HepG2 (cell line): ENCODE measurements around the gene FNBP1L. TPM values are rescaled to one million over a fixed set of nuclear protein-coding genes. Genes with fewer than 3 reads are reported as not detected.

ENCODE experiments used
- ATAC-seq: fragments of 200-7000 bp; cut with Tn5 transposase; 3 replicates; pipeline ENCODE4 v1.9.1; 2020; ENCODE audit warnings: mild to moderate bottlenecking, moderate library complexity
- BruUV-seq: library from RNA; stranded (reverse); fragments of 400-500 nt; replicated peaks from 2 replicates; lab custom pipeline; 2021; lab: Mats Ljungman, UMichigan
- CTCF ChIA-PET: fragments of 300-600 bp; formaldehyde crosslinking; extraction: SDS; loops from one replicate; lab custom pipeline; 2021; ENCODE audit warnings: low total read pairs, inconsistent platforms, low intra/inter-chr PET ratio; lab: Yijun Ruan, JAX
- POLR2A ChIA-PET: fragments of 350-600 bp; sonication (Branson Sonifier 250); formaldehyde crosslinking; loops from one replicate; lab custom pipeline; 2020; ENCODE audit warnings: antibody characterized with exemption, inconsistent platforms; lab: Yijun Ruan, JAX
- DNase-seq: peaks from one replicate; pipeline ENCODE4 v3.0.0-alpha.2; 2015; ENCODE audit warnings: low spot score
- FAIRE-seq: peaks from 3 replicates; lab custom pipeline; 2011; peaks lifted over from hg19 to GRCh38; lab: Jason Lieb, UNC
- H2AFZ ChIP-seq: one replicate; pipeline ENCODE4 v1.6.1; 2011; ENCODE audit warnings: low read length, inconsistent platforms
- H3K27ac ChIP-seq: fragments of 300-600 bp; 3 replicates; pipeline ENCODE4 v1.8.0; 2011; ENCODE audit warnings: mixed run types, mild to moderate bottlenecking, mixed read lengths, low read length, inconsistent platforms; ENCODE audit not compliant: insufficient read depth; ENCODE audit errors: extremely low read length
- H3K27me3 ChIP-seq, 2 experiments: fragments of 200-600 bp in 1 of 2; 2 replicates in 1 of 2; 3 replicates in 1 of 2; pipeline versions ENCODE4 v1.6.0 to v1.8.0; 2011; ENCODE audit warnings: low read length in 2 of 2, mild to moderate bottlenecking in 2 of 2, moderate library complexity in 2 of 2, inconsistent platforms in 1 of 2; ENCODE audit not compliant: insufficient read depth in 2 of 2, control insufficient read depth in 1 of 2
- H3K36me3 ChIP-seq, 2 experiments: fragments of 200-600 bp in 1 of 2; replicated peaks in 1 of 2; 2 replicates in 1 of 2; 3 replicates in 1 of 2; pipeline versions ENCODE4 v1.5.1 to v1.8.0; 2011; ENCODE audit warnings: low read length in 2 of 2, inconsistent platforms in 1 of 2; ENCODE audit not compliant: insufficient read depth in 2 of 2, control insufficient read depth in 1 of 2
- H3K4me1 ChIP-seq: 2 replicates; pipeline ENCODE4 v1.5.1; 2012; ENCODE audit warnings: low read length, inconsistent platforms; ENCODE audit not compliant: insufficient read depth
- H3K4me2 ChIP-seq: 2 replicates; pipeline ENCODE4 v1.6.0; 2011; ENCODE audit warnings: low read depth, low read length, inconsistent platforms
- H3K4me3 ChIP-seq, 3 experiments: fragments of 200-600 bp in 1 of 3; sonication (generic), shearing (Covaris generic) in 1 of 3; replicated peaks in 1 of 3; 2 replicates each; pipeline ENCODE4 v1.5.1; 2011 to 2016; ENCODE audit warnings: low read length in 3 of 3, inconsistent platforms in 2 of 3, low read depth in 2 of 3, mild to moderate bottlenecking in 2 of 3, control low read depth in 1 of 3, mixed read lengths in 1 of 3; ENCODE audit not compliant: insufficient read depth in 1 of 3
- H3K79me2 ChIP-seq: one replicate; pipeline ENCODE4 v1.6.1; 2011; ENCODE audit warnings: low read length, inconsistent platforms; ENCODE audit not compliant: insufficient read depth
- H3K9ac ChIP-seq: 2 replicates; pipeline ENCODE4 v1.6.0; 2011; ENCODE audit warnings: mild to moderate bottlenecking, low read depth, low read length, inconsistent platforms; ENCODE audit not compliant: insufficient read depth
- H3K9me3 ChIP-seq: 2 replicates; pipeline ENCODE4 v1.5.1; 2012; ENCODE audit warnings: mild to moderate bottlenecking, low read length
- H4K20me1 ChIP-seq: 2 replicates; pipeline ENCODE4 v1.6.0; 2011; ENCODE audit warnings: inconsistent platforms, mild to moderate bottlenecking, low read length, moderate library complexity; ENCODE audit not compliant: insufficient read depth
- KLF12 ChIP-seq: sonication (generic); formaldehyde crosslinking; IDR thresholded peaks from 2 replicates; pipeline ENCODE4 v1.4.0; 2020; ENCODE audit warnings: missing genetic modification reagents, borderline replicate concordance
- NFE2L1 ChIP-seq: sonication (generic); formaldehyde crosslinking; IDR thresholded peaks from 2 replicates; pipeline ENCODE4 v1.4.0; 2020; ENCODE audit warnings: missing genetic modification reagents, mild to moderate bottlenecking, borderline replicate concordance
- NFYB ChIP-seq: sonication (generic); formaldehyde crosslinking; IDR thresholded peaks from 2 replicates; pipeline ENCODE4 v1.4.0; 2020; ENCODE audit warnings: missing genetic modification reagents
- STAG1 ChIP-seq: sonication (generic); formaldehyde crosslinking; IDR thresholded peaks from 2 replicates; pipeline ENCODE4 v1.4.0; 2020; ENCODE audit warnings: missing genetic modification reagents
- XRCC5 ChIP-seq: fragments of 200-400 bp; formaldehyde crosslinking; optimal IDR thresholded peaks from 2 replicates; pipeline ENCODE3; 2017; ENCODE audit warnings: mild to moderate bottlenecking, low read length
- ZNF451 ChIP-seq: sonication (generic); formaldehyde crosslinking; IDR thresholded peaks from 2 replicates; pipeline ENCODE4 v1.5.0; 2020; ENCODE audit warnings: mild to moderate bottlenecking, missing genetic modification reagents
- ZNF720 ChIP-seq: sonication (generic); formaldehyde crosslinking; IDR thresholded peaks from 2 replicates; pipeline ENCODE4 v1.4.0; 2020; ENCODE audit warnings: missing genetic modification reagents
- WGBS: methylation state at CpG from one replicate; pipeline ENCODE4 v1.1.6; 2017; ENCODE audit warnings: low lambda C conversion rate; 5-methylcytosine and 5-hydroxymethylcytosine counted together
- in situ Hi-C: cut with HindIII; loops from 2 replicates; pipeline ENCODE4 v1.10.0; 2017; ENCODE audit warnings: low pct_unique_long_range_greater_than_20kb; ENCODE audit not compliant: extremely low pct_ligation_motif_present
- intact Hi-C: fragments of 100-400 bp; cut with micrococcal nuclease; formaldehyde crosslinking; loops from one replicate; pipeline ENCODE4 v1.10.0; 2022; ENCODE audit not compliant: unreplicated experiment
- polyA plus RNA-seq, 8 experiments: library from polyadenylated mRNA; depleted of rRNA in 3 of 8; stranded (reverse) in 7 of 8; unstranded in 1 of 8; fragments of >200 nt; fragmentation: Illumina TruSeq in 4 of 8; extraction: Trizol in 4 of 8; gene quantifications; 2 replicates each; pipeline versions ENCODE4 v1.2.1 to v1.2.3, GENCODE V29; 2011 to 2016; ENCODE audit warnings: low read depth in 4 of 8, missing spikeins in 1 of 8, mixed read lengths in 1 of 8; ENCODE audit not compliant: insufficient read depth in 1 of 8
- total RNA-seq, 5 experiments: library from RNA; depleted of rRNA; stranded (reverse); fragments of >200 nt; fragmentation: Illumina TruSeq; extraction: Trizol; gene quantifications; 2 replicates each; pipeline ENCODE4 v1.2.3, GENCODE V29; 2016; ENCODE audit warnings: low read depth in 1 of 5
- TF ChIP-seq, protein P1 (sequence below): sonication (generic); formaldehyde crosslinking; IDR thresholded peaks from 2 replicates; pipeline ENCODE4 v1.4.0; 2020; ENCODE audit warnings: mild to moderate bottlenecking, missing genetic modification reagents
- TF ChIP-seq, protein P2 (sequence below): sonication (generic); formaldehyde crosslinking; conservative IDR thresholded peaks from 2 replicates; pipeline ENCODE4 v1.4.0; 2020; ENCODE audit warnings: missing genetic modification reagents
- TF ChIP-seq, protein P3 (sequence below): sonication (generic); formaldehyde crosslinking; IDR thresholded peaks from 2 replicates; pipeline ENCODE4 v1.5.0; 2020; ENCODE audit warnings: mild to moderate bottlenecking, missing genetic modification reagents, borderline replicate concordance

FNBP1L gene
- total and polyA plus RNA-seq, 2 of the 13 experiments (the other 11 are each of a cell fraction or from before 2014, with no cell fraction given): 24.1 to 27.1 TPM

DNA sequence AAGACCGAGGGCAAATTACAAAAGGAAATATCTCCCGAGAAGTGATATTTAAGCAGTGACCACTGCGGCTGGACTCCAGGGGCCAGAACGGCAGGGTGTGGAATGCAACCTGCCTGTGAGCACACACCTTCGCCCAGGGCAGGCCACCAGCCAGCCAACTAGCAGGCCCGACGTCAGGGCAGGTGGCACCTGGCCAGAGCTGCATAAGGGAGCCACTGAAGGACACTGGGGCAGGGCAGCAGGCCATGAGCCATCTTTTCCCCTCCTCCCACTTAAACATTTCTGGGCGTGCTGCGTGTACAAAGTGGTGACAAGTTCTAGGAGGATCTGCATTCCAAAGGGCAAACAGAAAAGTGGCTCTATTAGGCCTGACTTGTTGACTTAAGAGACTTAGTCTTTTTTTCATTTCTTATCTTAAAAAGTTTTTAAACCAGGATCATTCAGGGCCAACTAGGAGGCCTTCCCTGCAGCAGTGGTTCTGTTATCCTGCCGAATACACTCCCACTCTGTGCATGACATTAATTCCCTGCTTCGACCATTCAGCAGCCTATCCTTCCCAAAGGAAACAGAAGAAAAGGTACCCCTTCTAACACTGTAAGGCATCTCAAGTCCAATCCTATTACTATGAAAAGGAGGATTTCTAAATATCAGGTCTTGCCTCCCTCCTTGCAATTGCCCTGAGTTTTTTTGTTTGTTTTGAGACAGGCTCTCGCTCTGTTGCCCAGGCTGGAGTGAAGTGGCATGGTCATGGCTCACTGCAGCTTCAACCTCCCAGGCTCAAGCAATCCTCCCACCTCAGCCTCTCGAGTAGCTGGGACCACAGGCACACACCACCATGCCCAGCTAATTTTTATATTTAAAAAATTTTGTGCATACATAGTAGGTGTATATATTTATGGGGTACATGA lies 137.4 kb downstream of the FNBP1L start (continued):
- TF ChIP-seq XRCC5: peak; percentile 20

DNA sequence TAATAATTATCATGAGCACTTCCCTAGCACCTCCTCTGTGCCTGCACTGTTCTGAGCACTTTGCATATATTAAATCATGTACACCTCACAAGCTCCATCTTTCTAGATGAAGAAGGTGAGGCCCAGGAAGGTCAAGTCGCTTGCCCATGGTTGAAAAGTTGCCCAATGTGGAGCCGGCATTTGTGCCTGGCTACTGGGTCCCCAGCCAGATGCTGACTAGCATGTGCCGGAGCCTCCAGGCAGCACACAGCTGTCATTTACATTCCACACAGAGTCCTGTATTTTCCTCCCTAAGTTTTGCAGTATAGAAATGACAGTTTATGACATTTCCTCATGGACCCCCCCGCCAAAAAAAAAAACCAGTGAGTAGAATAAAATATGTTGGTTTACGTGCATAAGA lies 139.4 kb downstream of the FNBP1L start:
- no peak for ATAC-seq
- H3K4me2 ChIP-seq: no peak overlapping the region
- WGBS: 99% methylated on average over 5 of the region's 5 CpGs
- no peak overlapping the region for H3K27ac ChIP-seq
- H3K9me3 ChIP-seq: no peaks in the 10 kb centered on the region
- no peak overlapping the region for H3K9ac ChIP-seq
- no peak overlapping the region for H2AFZ ChIP-seq
- peaks cover 3% of the 10 kb centered on the region for H3K79me2 ChIP-seq
- no peaks in the 10 kb centered on the region; a peak in 1 of 5 replicates for H3K27me3 ChIP-seq
- ChIA-PET POLR2A (no interaction called here), CTCF (no interaction called here)
- intact Hi-C loops (no loop called here), in situ Hi-C loops (no loop called here)
- peaks cover 51% of the 10 kb centered on the region for H3K4me1 ChIP-seq
- H4K20me1 ChIP-seq: no peaks in the 10 kb centered on the region
- peaks cover 3 to 37% of the 10 kb centered on the region in 2 experiments; a peak in 3 of 5 replicates for H3K36me3 ChIP-seq
- no peak for DNase-seq
- FAIRE-seq: no peak
- H3K4me3 ChIP-seq: no peak overlapping the region
- BruUV-seq: no TSS peak
- TF ChIP-seq, protein P1, sequence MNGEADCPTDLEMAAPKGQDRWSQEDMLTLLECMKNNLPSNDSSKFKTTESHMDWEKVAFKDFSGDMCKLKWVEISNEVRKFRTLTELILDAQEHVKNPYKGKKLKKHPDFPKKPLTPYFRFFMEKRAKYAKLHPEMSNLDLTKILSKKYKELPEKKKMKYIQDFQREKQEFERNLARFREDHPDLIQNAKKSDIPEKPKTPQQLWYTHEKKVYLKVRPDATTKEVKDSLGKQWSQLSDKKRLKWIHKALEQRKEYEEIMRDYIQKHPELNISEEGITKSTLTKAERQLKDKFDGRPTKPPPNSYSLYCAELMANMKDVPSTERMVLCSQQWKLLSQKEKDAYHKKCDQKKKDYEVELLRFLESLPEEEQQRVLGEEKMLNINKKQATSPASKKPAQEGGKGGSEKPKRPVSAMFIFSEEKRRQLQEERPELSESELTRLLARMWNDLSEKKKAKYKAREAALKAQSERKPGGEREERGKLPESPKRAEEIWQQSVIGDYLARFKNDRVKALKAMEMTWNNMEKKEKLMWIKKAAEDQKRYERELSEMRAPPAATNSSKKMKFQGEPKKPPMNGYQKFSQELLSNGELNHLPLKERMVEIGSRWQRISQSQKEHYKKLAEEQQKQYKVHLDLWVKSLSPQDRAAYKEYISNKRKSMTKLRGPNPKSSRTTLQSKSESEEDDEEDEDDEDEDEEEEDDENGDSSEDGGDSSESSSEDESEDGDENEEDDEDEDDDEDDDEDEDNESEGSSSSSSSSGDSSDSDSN (CRISPR knock-in tag): no peak
- TF ChIP-seq, protein P2, sequence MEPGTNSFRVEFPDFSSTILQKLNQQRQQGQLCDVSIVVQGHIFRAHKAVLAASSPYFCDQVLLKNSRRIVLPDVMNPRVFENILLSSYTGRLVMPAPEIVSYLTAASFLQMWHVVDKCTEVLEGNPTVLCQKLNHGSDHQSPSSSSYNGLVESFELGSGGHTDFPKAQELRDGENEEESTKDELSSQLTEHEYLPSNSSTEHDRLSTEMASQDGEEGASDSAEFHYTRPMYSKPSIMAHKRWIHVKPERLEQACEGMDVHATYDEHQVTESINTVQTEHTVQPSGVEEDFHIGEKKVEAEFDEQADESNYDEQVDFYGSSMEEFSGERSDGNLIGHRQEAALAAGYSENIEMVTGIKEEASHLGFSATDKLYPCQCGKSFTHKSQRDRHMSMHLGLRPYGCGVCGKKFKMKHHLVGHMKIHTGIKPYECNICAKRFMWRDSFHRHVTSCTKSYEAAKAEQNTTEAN (CRISPR knock-in tag): no peak
- TF ChIP-seq KLF12 (CRISPR knock-in tag) (no peak), ZNF451 (CRISPR knock-in tag) (no peak), NFE2L1 (CRISPR knock-in tag) (no peak), STAG1 (no peak), ZNF720 (CRISPR knock-in tag) (no peak), NFYB (CRISPR knock-in tag) (no peak)
- TF ChIP-seq, protein P3, sequence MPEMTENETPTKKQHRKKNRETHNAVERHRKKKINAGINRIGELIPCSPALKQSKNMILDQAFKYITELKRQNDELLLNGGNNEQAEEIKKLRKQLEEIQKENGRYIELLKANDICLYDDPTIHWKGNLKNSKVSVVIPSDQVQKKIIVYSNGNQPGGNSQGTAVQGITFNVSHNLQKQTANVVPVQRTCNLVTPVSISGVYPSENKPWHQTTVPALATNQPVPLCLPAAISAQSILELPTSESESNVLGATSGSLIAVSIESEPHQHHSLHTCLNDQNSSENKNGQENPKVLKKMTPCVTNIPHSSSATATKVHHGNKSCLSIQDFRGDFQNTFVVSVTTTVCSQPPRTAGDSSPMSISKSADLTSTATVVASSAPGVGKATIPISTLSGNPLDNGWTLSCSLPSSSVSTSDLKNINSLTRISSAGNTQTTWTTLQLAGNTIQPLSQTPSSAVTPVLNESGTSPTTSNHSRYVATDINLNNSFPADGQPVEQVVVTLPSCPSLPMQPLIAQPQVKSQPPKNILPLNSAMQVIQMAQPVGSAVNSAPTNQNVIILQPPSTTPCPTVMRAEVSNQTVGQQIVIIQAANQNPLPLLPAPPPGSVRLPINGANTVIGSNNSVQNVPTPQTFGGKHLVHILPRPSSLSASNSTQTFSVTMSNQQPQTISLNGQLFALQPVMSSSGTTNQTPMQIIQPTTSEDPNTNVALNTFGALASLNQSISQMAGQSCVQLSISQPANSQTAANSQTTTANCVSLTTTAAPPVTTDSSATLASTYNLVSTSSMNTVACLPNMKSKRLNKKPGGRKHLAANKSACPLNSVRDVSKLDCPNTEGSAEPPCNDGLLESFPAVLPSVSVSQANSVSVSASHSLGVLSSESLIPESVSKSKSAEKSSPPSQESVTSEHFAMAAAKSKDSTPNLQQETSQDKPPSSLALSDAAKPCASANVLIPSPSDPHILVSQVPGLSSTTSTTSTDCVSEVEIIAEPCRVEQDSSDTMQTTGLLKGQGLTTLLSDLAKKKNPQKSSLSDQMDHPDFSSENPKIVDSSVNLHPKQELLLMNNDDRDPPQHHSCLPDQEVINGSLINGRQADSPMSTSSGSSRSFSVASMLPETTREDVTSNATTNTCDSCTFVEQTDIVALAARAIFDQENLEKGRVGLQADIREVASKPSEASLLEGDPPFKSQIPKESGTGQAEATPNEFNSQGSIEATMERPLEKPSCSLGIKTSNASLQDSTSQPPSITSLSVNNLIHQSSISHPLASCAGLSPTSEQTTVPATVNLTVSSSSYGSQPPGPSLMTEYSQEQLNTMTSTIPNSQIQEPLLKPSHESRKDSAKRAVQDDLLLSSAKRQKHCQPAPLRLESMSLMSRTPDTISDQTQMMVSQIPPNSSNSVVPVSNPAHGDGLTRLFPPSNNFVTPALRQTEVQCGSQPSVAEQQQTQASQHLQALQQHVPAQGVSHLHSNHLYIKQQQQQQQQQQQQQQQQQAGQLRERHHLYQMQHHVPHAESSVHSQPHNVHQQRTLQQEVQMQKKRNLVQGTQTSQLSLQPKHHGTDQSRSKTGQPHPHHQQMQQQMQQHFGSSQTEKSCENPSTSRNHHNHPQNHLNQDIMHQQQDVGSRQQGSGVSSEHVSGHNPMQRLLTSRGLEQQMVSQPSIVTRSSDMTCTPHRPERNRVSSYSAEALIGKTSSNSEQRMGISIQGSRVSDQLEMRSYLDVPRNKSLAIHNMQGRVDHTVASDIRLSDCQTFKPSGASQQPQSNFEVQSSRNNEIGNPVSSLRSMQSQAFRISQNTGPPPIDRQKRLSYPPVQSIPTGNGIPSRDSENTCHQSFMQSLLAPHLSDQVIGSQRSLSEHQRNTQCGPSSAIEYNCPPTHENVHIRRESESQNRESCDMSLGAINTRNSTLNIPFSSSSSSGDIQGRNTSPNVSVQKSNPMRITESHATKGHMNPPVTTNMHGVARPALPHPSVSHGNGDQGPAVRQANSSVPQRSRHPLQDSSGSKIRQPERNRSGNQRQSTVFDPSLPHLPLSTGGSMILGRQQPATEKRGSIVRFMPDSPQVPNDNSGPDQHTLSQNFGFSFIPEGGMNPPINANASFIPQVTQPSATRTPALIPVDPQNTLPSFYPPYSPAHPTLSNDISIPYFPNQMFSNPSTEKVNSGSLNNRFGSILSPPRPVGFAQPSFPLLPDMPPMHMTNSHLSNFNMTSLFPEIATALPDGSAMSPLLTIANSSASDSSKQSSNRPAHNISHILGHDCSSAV (CRISPR knock-in tag): no peak
